ENCODE results near the gene C2orf92. TPM values are rescaled to one million over a fixed set of nuclear protein-coding genes. Genes with fewer than 3 reads are reported as not detected.
A peak's percentile ranks its signal among the peaks of the same experiment; 100 is the strongest.

The C2orf92 gene
- total RNA-seq, 6 donors from 2014 or later: 9.1 to 45.1 (median 23.1) TPM

- TF ChIP-seq POLR2A (IDR thresholded peaks at IDR 0.05) (no peak), POLR2AphosphoS5 (IDR thresholded peaks at IDR 0.05) (no peak), CTCF (IDR thresholded peaks at IDR 0.05) (no peak), EP300 (IDR thresholded peaks at IDR 0.05) (no peak)
- Histone ChIP-seq H3K9me3 (no peaks in the 10 kb centered on the region), H3K36me3 (peaks cover 9 to 28% (median 20%) of the 10 kb centered on the region in 4 donors), H3K4me3 (peak overlapping the region; percentile 39 to 97 (median 66)), H3K27ac (peak overlapping the region; percentile 91 to 97 (median 94)), H3K27me3 (no peaks in the 10 kb centered on the region), H3K4me1 (peaks cover 4 to 17% (median 14%) of the 10 kb centered on the region in 4 donors)
- DNase-seq (peak; percentile 42 to 90), ATAC-seq (ENCODE audit: low FRiP score in 2 of 2) (peak; percentile 72 to 79)
- 8 to 10% methylated on average over 12 to 19 of the region's 19 CpGs for WGBS, 2 donors
Observed at GRCh38 chr2:97645112-97645694, 24.3 kb upstream of the C2orf92 start.

- WGBS, 2 donors: 0 to 1% methylated on average over 22 to 63 of the region's 63 CpGs
- peak; percentile 99 for ATAC-seq (ENCODE audit: low FRiP score in 2 of 2)
Observed at GRCh38 chr2:97645695-97646629, 23.6 kb upstream of the C2orf92 start, which contains the start of gene COX5B. TSS of gene COX5B (plus strand) at chr2:97646062. CDS start at chr2:97646087, 25 bp downstream.

GRCh38 chr2:97646977-97647376 is 22.5 kb upstream of the C2orf92 start:
- H3K36me3 ChIP-seq: peaks cover 9 to 37% (median 20%) of the 10 kb centered on the region in 4 donors
- no peaks in the 10 kb centered on the region for H3K27me3 ChIP-seq
- ATAC-seq (ENCODE audit: low FRiP score in 2 of 2) (no peak), DNase-seq (no peak)
- WGBS, 2 donors: 84 to 92% methylated on average over 4 of the region's 4 CpGs
- peak overlapping the region in 3 of 4 donors; percentile 93 to 97 (median 94) for H3K27ac ChIP-seq
- peak overlapping the region; percentile 63 to 97 (median 72) for H3K4me3 ChIP-seq
- no peak for TF ChIP-seq CTCF (IDR thresholded peaks at IDR 0.05)
- TF ChIP-seq POLR2A (IDR thresholded peaks at IDR 0.05): no peak
- TF ChIP-seq POLR2AphosphoS5 (IDR thresholded peaks at IDR 0.05): no peak
- TF ChIP-seq EP300 (IDR thresholded peaks at IDR 0.05): no peak
- H3K4me1 ChIP-seq: peaks cover 4 to 17% (median 14%) of the 10 kb centered on the region in 4 donors
- H3K9me3 ChIP-seq: no peaks in the 10 kb centered on the region

More at GRCh38 chr2:97645695-97646629, 23.6 kb upstream of the C2orf92 start, which contains the start of gene COX5B:
- Histone ChIP-seq H3K4me3 (peak within 1 kb of the TSS; percentile 63 to 97 (median 72)), H3K27ac (peak within 1 kb of the TSS; percentile 91 to 97 (median 94)), H3K27me3 (no peaks in the 10 kb centered on the region), H3K9me3 (no peaks in the 10 kb centered on the region), H3K36me3 (peaks cover 9 to 35% (median 20%) of the 10 kb centered on the region in 4 donors), H3K4me1 (peaks cover 4 to 17% (median 14%) of the 10 kb centered on the region in 4 donors)
- TF ChIP-seq CTCF (IDR thresholded peaks at IDR 0.05): peak in 2 of 6 experiments; percentile 11
- peak in 3 of 4 donors; percentile 57 to 92 (median 72) for TF ChIP-seq POLR2A (IDR thresholded peaks at IDR 0.05)
- TF ChIP-seq EP300 (IDR thresholded peaks at IDR 0.05): no peak
- TF ChIP-seq POLR2AphosphoS5 (IDR thresholded peaks at IDR 0.05): peak; percentile 96 to 98
- DNase-seq: peak; percentile 95 to 100

- ATAC-seq (ENCODE audit: low FRiP score in 2 of 2) (no peak), DNase-seq (no peak)
- no peak overlapping the region for H3K4me3 ChIP-seq
- H3K36me3 ChIP-seq: peaks cover 9 to 63% (median 25%) of the 10 kb centered on the region in 4 donors
- WGBS, 2 donors: 87% methylated on average over 4 of the region's 4 CpGs
- H3K4me1 ChIP-seq: peaks cover 4 to 10% (median 9%) of the 10 kb centered on the region in 4 donors
- H3K27ac ChIP-seq: no peak overlapping the region
- H3K27me3 ChIP-seq: no peaks in the 10 kb centered on the region
- TF ChIP-seq CTCF (IDR thresholded peaks at IDR 0.05) (no peak), EP300 (IDR thresholded peaks at IDR 0.05) (no peak), POLR2AphosphoS5 (IDR thresholded peaks at IDR 0.05) (no peak), POLR2A (IDR thresholded peaks at IDR 0.05) (no peak)
- H3K9me3 ChIP-seq: no peaks in the 10 kb centered on the region
Observed at GRCh38 chr2:97651114-97651513, 18.4 kb upstream of the C2orf92 start.
